RWPE2 (cell line): ENCODE data around the gene IRF8.

Source experiments
- ATAC-seq: fragments of 200-7000 bp; cut with Tn5 transposase; 3 replicates; pipeline ENCODE4 v1.9.1; 2021; ENCODE audit warnings: low read depth
- DNase-seq: peaks from one replicate; pipeline ENCODE4 v3.0.0-alpha.2; 2020; ENCODE audit warnings: low spot score
- H3K27ac ChIP-seq: fragments of 450-650 bp; 2 replicates; pipeline ENCODE4 v1.5.1; 2017; ENCODE audit warnings: mild to moderate bottlenecking; ENCODE audit not compliant: poor library complexity, severe bottlenecking
- H3K27me3 ChIP-seq: fragments of 250-450 bp; sonication (Bioruptor Pico); 2 replicates; pipeline ENCODE4 v1.5.1; 2021; ENCODE audit warnings: mild to moderate bottlenecking, moderate library complexity; ENCODE audit not compliant: insufficient read depth, poor library complexity, severe bottlenecking
- H3K36me3 ChIP-seq: fragments of 250-450 bp; sonication (Bioruptor Pico); 2 replicates; pipeline ENCODE4 v1.5.1; 2020; ENCODE audit warnings: low read depth, mild to moderate bottlenecking, moderate library complexity
- H3K4me1 ChIP-seq: fragments of 250-450 bp; sonication (Bioruptor Pico); 2 replicates; pipeline ENCODE4 v1.5.1; 2021; ENCODE audit warnings: mild to moderate bottlenecking, moderate library complexity; ENCODE audit not compliant: insufficient read depth, poor library complexity, severe bottlenecking
- H3K4me3 ChIP-seq: fragments of 250-450 bp; sonication (Bioruptor Pico); 2 replicates; pipeline ENCODE4 v1.5.1; 2021; ENCODE audit warnings: mild to moderate bottlenecking, moderate library complexity; ENCODE audit not compliant: severe bottlenecking
- H3K9me3 ChIP-seq: fragments of 250-450 bp; sonication (Bioruptor Pico); 2 replicates; pipeline ENCODE4 v1.5.1; 2021; ENCODE audit warnings: mild to moderate bottlenecking, moderate library complexity; ENCODE audit not compliant: severe bottlenecking
- CTCF ChIP-seq: fragments of 450-650 bp; IDR thresholded peaks from one replicate; pipeline ENCODE4 v1.5.1; 2017; ENCODE audit warnings: mild to moderate bottlenecking, moderate library complexity; ENCODE audit not compliant: poor library complexity, severe bottlenecking

Gene IRF8

GRCh38 chr16:85923153-85924021 lies 24.4 kb downstream of the IRF8 start:
- Histone ChIP-seq H3K27me3 (peaks cover 7% of the 10 kb centered on the region), H3K27ac (no peak overlapping the region), H3K9me3 (no peaks in the 10 kb centered on the region), H3K36me3 (no peaks in the 10 kb centered on the region), H3K4me3 (no peak overlapping the region), H3K4me1 (peaks cover 8% of the 10 kb centered on the region)
- DNase-seq (no peak), ATAC-seq (no peak)
- no peak for TF ChIP-seq CTCF

GRCh38 chr16:85924675-85925074 lies 25.7 kb downstream of the IRF8 start:
- H3K9me3 ChIP-seq, result no peaks in the 10 kb centered on the region
- peaks cover 8% of the 10 kb centered on the region for H3K4me1 ChIP-seq
- H3K27ac ChIP-seq, result peak overlapping the region; percentile 10
- TF ChIP-seq CTCF, result no peak
- no peak for DNase-seq
- no peaks in the 10 kb centered on the region for H3K36me3 ChIP-seq
- H3K4me3 ChIP-seq, result no peak overlapping the region
- ATAC-seq, result peak; percentile 84
- H3K27me3 ChIP-seq, result peaks cover 7% of the 10 kb centered on the region

- Histone ChIP-seq H3K4me1 (peaks cover 8% of the 10 kb centered on the region), H3K36me3 (no peaks in the 10 kb centered on the region), H3K27ac (no peak overlapping the region), H3K4me3 (no peak overlapping the region), H3K9me3 (no peaks in the 10 kb centered on the region), H3K27me3 (peaks cover 7% of the 10 kb centered on the region)
- ATAC-seq (no peak), DNase-seq (no peak)
- TF ChIP-seq CTCF, result no peak
These were observed 27.4 kb downstream of the IRF8 start for GRCh38 chr16:85926370-85926769.

GRCh38 chr16:85927371-85927770 lies 28.4 kb downstream of the IRF8 start:
- H3K9me3 ChIP-seq, result no peaks in the 10 kb centered on the region
- ATAC-seq (no peak), DNase-seq (no peak)
- no peak for TF ChIP-seq CTCF
- no peaks in the 10 kb centered on the region for H3K36me3 ChIP-seq
- peaks cover 8% of the 10 kb centered on the region for H3K4me1 ChIP-seq
- H3K27me3 ChIP-seq, result peaks cover 7% of the 10 kb centered on the region
- no peak overlapping the region for H3K27ac ChIP-seq
- H3K4me3 ChIP-seq, result no peak overlapping the region

GRCh38 chr16:85927959-85928358 lies 29.0 kb downstream of the IRF8 start:
- H3K36me3 ChIP-seq, result no peaks in the 10 kb centered on the region
- no peak for TF ChIP-seq CTCF
- H3K27me3 ChIP-seq, result peaks cover 7% of the 10 kb centered on the region
- no peak for DNase-seq
- H3K27ac ChIP-seq, result no peak overlapping the region
- peaks cover 8% of the 10 kb centered on the region for H3K4me1 ChIP-seq
- no peak overlapping the region for H3K4me3 ChIP-seq
- no peaks in the 10 kb centered on the region for H3K9me3 ChIP-seq
- no peak for ATAC-seq
